ENCODE data around the gene HMCN2.

The HMCN2 gene

GRCh38 chr9:130363755-130364404, 98.3 kb downstream of the HMCN2 start:
- Histone ChIP-seq H4K20me1 (ENCODE audit: insufficient read depth, low read length) (no peaks in the 10 kb centered on the region), H3K9me3 (ENCODE audit: insufficient read depth, low read length) (0 out of 2 replicates have a peak, but pooled peaks cover 1% of the 10 kb centered on the region), H3K4me3 (ENCODE audit: low read length) (no peak overlapping the region), H3K79me2 (ENCODE audit: low read length) (no peaks in the 10 kb centered on the region), H3K4me2 (ENCODE audit: low read length) (no peak overlapping the region), H3K36me3 (replicated peaks; ENCODE audit: low read depth, low read length) (no peaks in the 10 kb centered on the region), H3K27me3 (ENCODE audit: low read depth, low read length) (no peaks in the 10 kb centered on the region), H3K4me1 (ENCODE audit: low read length) (peaks cover 13% of the 10 kb centered on the region), H3K27ac (ENCODE audit: low read length) (no peak overlapping the region), H3K9ac (ENCODE audit: low read length) (no peak overlapping the region), H2AFZ (ENCODE audit: low read depth, low read length) (no peak overlapping the region)
- TF ChIP-seq EZH2phosphoT487 (IDR thresholded peaks at IDR 0.05; ENCODE audit: low read depth) (no peak), CTCF (IDR thresholded peaks at IDR 0.05; ENCODE audit: low read depth, low read length) (no peak)

GRCh38 chr9:130364619-130365322, 99.2 kb downstream of the HMCN2 start:
- H3K27me3 ChIP-seq (ENCODE audit: low read depth, low read length) = no peaks in the 10 kb centered on the region
- no peaks in the 10 kb centered on the region for H4K20me1 ChIP-seq (ENCODE audit: insufficient read depth, low read length)
- no peak overlapping the region for H3K9ac ChIP-seq (ENCODE audit: low read length)
- H3K79me2 ChIP-seq (ENCODE audit: low read length) = no peaks in the 10 kb centered on the region
- no peak overlapping the region for H3K27ac ChIP-seq (ENCODE audit: low read length)
- no peaks in the 10 kb centered on the region for H3K36me3 ChIP-seq (replicated peaks; ENCODE audit: low read depth, low read length)
- H2AFZ ChIP-seq (ENCODE audit: low read depth, low read length) = no peak overlapping the region
- H3K4me1 ChIP-seq (ENCODE audit: low read length) = peaks cover 12% of the 10 kb centered on the region; the same call in 1 of the 2 replicates
- no peak overlapping the region for H3K4me3 ChIP-seq (ENCODE audit: low read length)
- H3K9me3 ChIP-seq (ENCODE audit: insufficient read depth, low read length) = no peaks in the 10 kb centered on the region
- no peak for TF ChIP-seq CTCF (IDR thresholded peaks at IDR 0.05; ENCODE audit: low read depth, low read length)
- no peak for TF ChIP-seq EZH2phosphoT487 (IDR thresholded peaks at IDR 0.05; ENCODE audit: low read depth)
- no peak overlapping the region for H3K4me2 ChIP-seq (ENCODE audit: low read length)

- H2AFZ ChIP-seq (ENCODE audit: low read depth, low read length) = no peak overlapping the region
- H4K20me1 ChIP-seq (ENCODE audit: insufficient read depth, low read length) = no peaks in the 10 kb centered on the region
- TF ChIP-seq CTCF (IDR thresholded peaks at IDR 0.05; ENCODE audit: low read depth, low read length) = no peak
- no peak for TF ChIP-seq EZH2phosphoT487 (IDR thresholded peaks at IDR 0.05; ENCODE audit: low read depth)
- no peaks in the 10 kb centered on the region for H3K27me3 ChIP-seq (ENCODE audit: low read depth, low read length)
- H3K9me3 ChIP-seq (ENCODE audit: insufficient read depth, low read length) = no peaks in the 10 kb centered on the region
- H3K4me2 ChIP-seq (ENCODE audit: low read length) = no peak overlapping the region
- no peak overlapping the region for H3K4me3 ChIP-seq (ENCODE audit: low read length)
- peaks cover 12% of the 10 kb centered on the region; the same call in 1 of the 2 replicates for H3K4me1 ChIP-seq (ENCODE audit: low read length)
- H3K27ac ChIP-seq (ENCODE audit: low read length) = no peak overlapping the region
- no peak overlapping the region for H3K9ac ChIP-seq (ENCODE audit: low read length)
- H3K36me3 ChIP-seq (replicated peaks; ENCODE audit: low read depth, low read length) = no peaks in the 10 kb centered on the region
- no peaks in the 10 kb centered on the region for H3K79me2 ChIP-seq (ENCODE audit: low read length)
These were observed 99.8 kb downstream of the HMCN2 start for GRCh38 chr9:130365323-130365721.

GRCh38 chr9:130366072-130366471, 100.5 kb downstream of the HMCN2 start:
- Histone ChIP-seq H3K4me3 (ENCODE audit: low read length) (no peak overlapping the region), H3K4me2 (ENCODE audit: low read length) (no peak overlapping the region), H4K20me1 (ENCODE audit: insufficient read depth, low read length) (no peaks in the 10 kb centered on the region), H3K79me2 (ENCODE audit: low read length) (no peaks in the 10 kb centered on the region), H3K27ac (ENCODE audit: low read length) (no peak overlapping the region), H2AFZ (ENCODE audit: low read depth, low read length) (no peak overlapping the region), H3K27me3 (ENCODE audit: low read depth, low read length) (no peaks in the 10 kb centered on the region), H3K9me3 (ENCODE audit: insufficient read depth, low read length) (no peaks in the 10 kb centered on the region), H3K9ac (ENCODE audit: low read length) (no peak overlapping the region), H3K36me3 (replicated peaks; ENCODE audit: low read depth, low read length) (no peaks in the 10 kb centered on the region), H3K4me1 (ENCODE audit: low read length) (peaks cover 12% of the 10 kb centered on the region; the same call in 1 of the 2 replicates)
- no peak for TF ChIP-seq CTCF (IDR thresholded peaks at IDR 0.05; ENCODE audit: low read depth, low read length)
- no peak for TF ChIP-seq EZH2phosphoT487 (IDR thresholded peaks at IDR 0.05; ENCODE audit: low read depth)

All from OCI-LY3 (cell line).